DND-41 (cell line): ENCODE measurements around the gene SPTBN5.

Experiments
- EZH2 ChIP-seq: IDR thresholded peaks from 3 replicates; pipeline ENCODE4 v1.6.1; 2012; ENCODE audit warnings: borderline replicate concordance, low read depth, mild to moderate bottlenecking, moderate library complexity, low read length, inconsistent platforms; ENCODE audit not compliant: severe bottlenecking
- TF ChIP-seq, protein P1 (sequence below): IDR thresholded peaks from 2 replicates; pipeline ENCODE4 v1.5.1; 2012; ENCODE audit warnings: borderline replicate concordance, low read length, moderate library complexity, mild to moderate bottlenecking; ENCODE audit not compliant: poor library complexity, severe bottlenecking; ENCODE audit errors: extremely low read depth

DNA sequence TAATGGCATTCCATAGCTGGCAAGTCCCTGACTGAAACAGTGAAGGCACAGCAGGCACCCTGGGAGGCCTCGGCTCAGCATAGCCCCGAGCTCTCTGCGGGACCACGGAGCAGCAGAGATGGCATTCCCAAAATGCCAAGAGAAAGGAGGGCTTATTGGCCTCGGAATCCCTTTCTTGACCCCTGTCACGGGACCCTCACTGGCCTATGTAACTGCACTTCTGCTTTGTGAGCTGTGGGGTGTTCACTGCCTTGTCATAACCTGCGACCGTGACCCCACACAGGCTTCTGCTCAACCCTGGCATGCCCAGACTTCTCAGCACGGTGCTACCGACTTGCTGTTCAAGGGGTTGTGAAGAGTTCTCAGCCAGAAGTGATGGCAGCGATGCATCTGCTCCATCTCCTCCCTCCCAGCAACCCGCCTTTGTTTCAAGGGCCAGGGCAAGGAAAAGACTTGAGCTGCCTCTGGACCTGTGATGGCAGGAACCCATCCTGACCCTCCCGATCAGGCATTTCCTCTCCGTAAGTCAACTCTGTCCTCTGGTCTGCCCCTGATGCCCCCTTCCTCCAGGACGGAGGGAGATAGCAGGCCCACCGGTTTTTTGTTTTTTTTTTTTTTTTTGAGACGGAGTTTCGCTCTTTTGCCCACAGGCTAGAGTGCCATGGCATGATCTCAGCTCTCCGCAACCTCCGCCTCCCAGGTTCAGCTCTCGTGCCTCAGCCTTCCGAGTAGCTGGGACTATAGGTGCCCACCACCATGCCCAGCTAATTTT is 48.0 kb upstream of the SPTBN5 start:
- TF ChIP-seq, protein P1, sequence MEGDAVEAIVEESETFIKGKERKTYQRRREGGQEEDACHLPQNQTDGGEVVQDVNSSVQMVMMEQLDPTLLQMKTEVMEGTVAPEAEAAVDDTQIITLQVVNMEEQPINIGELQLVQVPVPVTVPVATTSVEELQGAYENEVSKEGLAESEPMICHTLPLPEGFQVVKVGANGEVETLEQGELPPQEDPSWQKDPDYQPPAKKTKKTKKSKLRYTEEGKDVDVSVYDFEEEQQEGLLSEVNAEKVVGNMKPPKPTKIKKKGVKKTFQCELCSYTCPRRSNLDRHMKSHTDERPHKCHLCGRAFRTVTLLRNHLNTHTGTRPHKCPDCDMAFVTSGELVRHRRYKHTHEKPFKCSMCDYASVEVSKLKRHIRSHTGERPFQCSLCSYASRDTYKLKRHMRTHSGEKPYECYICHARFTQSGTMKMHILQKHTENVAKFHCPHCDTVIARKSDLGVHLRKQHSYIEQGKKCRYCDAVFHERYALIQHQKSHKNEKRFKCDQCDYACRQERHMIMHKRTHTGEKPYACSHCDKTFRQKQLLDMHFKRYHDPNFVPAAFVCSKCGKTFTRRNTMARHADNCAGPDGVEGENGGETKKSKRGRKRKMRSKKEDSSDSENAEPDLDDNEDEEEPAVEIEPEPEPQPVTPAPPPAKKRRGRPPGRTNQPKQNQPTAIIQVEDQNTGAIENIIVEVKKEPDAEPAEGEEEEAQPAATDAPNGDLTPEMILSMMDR: no peak
- TF ChIP-seq EZH2: no peak
